HG02973 (cell line): ENCODE data around the gene SHD.
A peak's percentile ranks its signal among the peaks of the same experiment; 100 is the strongest.
"Not testable (repeated sequence)": the region's sequence is repeated elsewhere in the genome, so short reads cannot be mapped to it uniquely, and the experiment has no call there.

Experiments used
- ATAC-seq: cut with Tn5 transposase; IDR thresholded peaks from one replicate; pipeline ENCODE4 v1.9.1; 2021; ENCODE audit warnings: moderate library complexity; ENCODE audit not compliant: unreplicated experiment

The SHD gene

GRCh38 chr19:4323692-4324091, 44.6 kb downstream of the SHD start:
- ATAC-seq: no peak

GRCh38 chr19:4324228-4324627, 45.2 kb downstream of the SHD start:
- no peak for ATAC-seq

GRCh38 chr19:4326215-4326836, 47.3 kb downstream of the SHD start:
- no peak for ATAC-seq

GRCh38 chr19:4326837-4327251, 47.8 kb downstream of the SHD start:
- no peak for ATAC-seq

- ATAC-seq: no peak
These were observed 48.3 kb downstream of the SHD start for GRCh38 chr19:4327252-4327876.

GRCh38 chr19:4327877-4328242, 48.8 kb downstream of the SHD start:
- no peak for ATAC-seq

- ATAC-seq: peak; percentile 64
These were observed 49.4 kb downstream of the SHD start for GRCh38 chr19:4328243-4328990.

GRCh38 chr19:4328991-4329681, 50.1 kb downstream of the SHD start:
- ATAC-seq: not testable (repeated sequence)

GRCh38 chr19:4329858-4330257, 50.8 kb downstream of the SHD start:
- ATAC-seq: no peak

GRCh38 chr19:4334929-4335570, 56.0 kb downstream of the SHD start:
- ATAC-seq: no peak

- ATAC-seq: no peak
These were observed 58.9 kb downstream of the SHD start for GRCh38 chr19:4337906-4338440.

- no peak for ATAC-seq
These were observed 59.6 kb downstream of the SHD start, which contains the start of gene STAP2 for GRCh38 chr19:4338441-4339355. TSS of gene STAP2 (minus strand) at chr19:4338827. CDS start at chr19:4338753, 74 bp downstream.
